ENCODE data around the gene DGCR8. TPM values are rescaled to one million over a fixed set of nuclear protein-coding genes. Genes with fewer than 3 reads are reported as not detected.

DGCR8 gene
- total RNA-seq, 1 donor from 2014 or later, result 29.0 TPM

GRCh38 chr22:20032407-20032991 is 47.5 kb upstream of the DGCR8 start:
- no peaks in the 10 kb centered on the region for H3K4me1 Mint-ChIP-seq (ENCODE audit: low read depth, unreplicated experiment)
- H3K27ac ChIP-seq (ENCODE audit: low read depth, low read length), result no peak overlapping the region
- DNase-seq (ENCODE audit: low read depth) (no peak), FAIRE-seq (no peak)
- H3K9me3 ChIP-seq (ENCODE audit: insufficient read depth, low read depth, low read length), result no peaks in the 10 kb centered on the region
- H3K79me2 ChIP-seq (ENCODE audit: insufficient read depth, low read length), result peaks cover 22% of the 10 kb centered on the region
- no peaks in the 10 kb centered on the region for H3K36me3 ChIP-seq (ENCODE audit: insufficient read depth, low read length)
- TF ChIP-seq CTCF (IDR thresholded peaks at IDR 0.05; ENCODE audit: insufficient read depth, low read depth, low read length) (no peak), EZH2 (IDR thresholded peaks at IDR 0.05; ENCODE audit: insufficient read depth, low read length) (no peak)
- peaks cover 71% of the 10 kb centered on the region for H4K20me1 ChIP-seq (ENCODE audit: insufficient read depth, low read length)
- H3K9ac ChIP-seq (ENCODE audit: low read length), result no peak overlapping the region
- H3K36me3 Mint-ChIP-seq (ENCODE audit: low read depth, unreplicated experiment), result peaks cover 14% of the 10 kb centered on the region
- H3K27ac Mint-ChIP-seq (ENCODE audit: unreplicated experiment), result no peak overlapping the region
- H3K9me3 Mint-ChIP-seq (ENCODE audit: unreplicated experiment), result peaks cover 4% of the 10 kb centered on the region
- no peak overlapping the region for H3K4me2 ChIP-seq (ENCODE audit: low read length)
- no peaks in the 10 kb centered on the region for H3K4me1 ChIP-seq (ENCODE audit: insufficient read depth, low read length)
- no peak overlapping the region for H3K4me3 Mint-ChIP-seq (ENCODE audit: unreplicated experiment)
- no peak overlapping the region for H2AFZ ChIP-seq (ENCODE audit: low read depth, low read length)
- H3K27me3 Mint-ChIP-seq (ENCODE audit: low read depth, unreplicated experiment), result no peaks in the 10 kb centered on the region
- no peak overlapping the region for H3K4me3 ChIP-seq (ENCODE audit: insufficient read depth, low read depth, low read length)
- H3K27me3 ChIP-seq (ENCODE audit: insufficient read depth, low read length), result no peaks in the 10 kb centered on the region

GRCh38 chr22:20033045-20033706 is 46.9 kb upstream of the DGCR8 start:
- H3K9me3 ChIP-seq (ENCODE audit: insufficient read depth, low read depth, low read length), result no peaks in the 10 kb centered on the region

More at GRCh38 chr22:20033045-20033706, 46.9 kb upstream of the DGCR8 start:
- Mint-ChIP-seq H3K9me3 (ENCODE audit: unreplicated experiment) (peaks cover 4% of the 10 kb centered on the region), H3K36me3 (ENCODE audit: low read depth, unreplicated experiment) (peaks cover 19% of the 10 kb centered on the region), H3K27me3 (ENCODE audit: low read depth, unreplicated experiment) (no peaks in the 10 kb centered on the region), H3K4me3 (ENCODE audit: unreplicated experiment) (no peak overlapping the region), H3K27ac (ENCODE audit: unreplicated experiment) (no peak overlapping the region), H3K4me1 (ENCODE audit: low read depth, unreplicated experiment) (no peaks in the 10 kb centered on the region)
- no peak for DNase-seq (ENCODE audit: low read depth)
- Histone ChIP-seq H3K79me2 (ENCODE audit: insufficient read depth, low read length) (peaks cover 20% of the 10 kb centered on the region), H3K27ac (ENCODE audit: low read depth, low read length) (no peak overlapping the region), H3K36me3 (ENCODE audit: insufficient read depth, low read length) (no peaks in the 10 kb centered on the region), H4K20me1 (ENCODE audit: insufficient read depth, low read length) (peaks cover 70% of the 10 kb centered on the region), H3K9ac (ENCODE audit: low read length) (no peak overlapping the region), H3K27me3 (ENCODE audit: insufficient read depth, low read length) (no peaks in the 10 kb centered on the region), H2AFZ (ENCODE audit: low read depth, low read length) (no peak overlapping the region), H3K4me2 (ENCODE audit: low read length) (no peak overlapping the region), H3K4me1 (ENCODE audit: insufficient read depth, low read length) (no peaks in the 10 kb centered on the region), H3K4me3 (ENCODE audit: insufficient read depth, low read depth, low read length) (no peak overlapping the region)
- FAIRE-seq, result no peak
- TF ChIP-seq CTCF (IDR thresholded peaks at IDR 0.05; ENCODE audit: insufficient read depth, low read depth, low read length), result no peak
- TF ChIP-seq EZH2 (IDR thresholded peaks at IDR 0.05; ENCODE audit: insufficient read depth, low read length), result no peak

All from astrocyte (in vitro differentiated cells and primary cell).